Fibroblast of lung (primary cell): ENCODE measurements around the gene CDC42EP2. TPM values are rescaled to one million over a fixed set of nuclear protein-coding genes. Genes with fewer than 3 reads are reported as not detected.

Source experiments
- DNase-seq, 2 donors: peaks; one replicate each; pipeline versions ENCODE4 v3.0.0 to v3.0.0-alpha.2; 2010; ENCODE audit warnings: low read depth in 2 of 2
- H2AFZ ChIP-seq: 2 replicates; pipeline ENCODE4 v1.5.1; 2012; ENCODE audit warnings: low read length, control low read depth, inconsistent platforms
- H3K27ac ChIP-seq: 2 replicates; pipeline ENCODE4 v1.5.1; 2011; ENCODE audit warnings: low read length, control low read depth; ENCODE audit not compliant: insufficient read depth
- H3K27me3 ChIP-seq: 2 replicates; pipeline ENCODE4 v1.5.1; 2011; ENCODE audit warnings: mild to moderate bottlenecking, low read length; ENCODE audit not compliant: control insufficient read depth, insufficient read depth
- H3K36me3 ChIP-seq: 2 replicates; pipeline ENCODE4 v1.5.1; 2011; ENCODE audit warnings: low read length; ENCODE audit not compliant: control insufficient read depth, insufficient read depth
- H3K4me1 ChIP-seq: 2 replicates; pipeline ENCODE4 v1.5.1; 2011; ENCODE audit warnings: low read length; ENCODE audit not compliant: control insufficient read depth, insufficient read depth; ENCODE audit errors: extremely low read depth
- H3K4me2 ChIP-seq: 2 replicates; pipeline ENCODE4 v1.5.1; 2011; ENCODE audit warnings: low read length, control low read depth; ENCODE audit not compliant: insufficient read depth; ENCODE audit errors: extremely low read depth
- H3K4me3 ChIP-seq, 4 experiments: fragments of 200-600 bp in 1 of 4; sonication (generic) in 1 of 4; replicated peaks in 1 of 4; 2 replicates each; pipeline ENCODE4 v1.5.1; 2011 to 2016; ENCODE audit warnings: low read length in 4 of 4, low read depth in 3 of 4, mild to moderate bottlenecking in 3 of 4, control low read depth in 2 of 4, inconsistent platforms in 1 of 4, mixed read lengths in 1 of 4; ENCODE audit not compliant: insufficient read depth in 1 of 4; ENCODE audit errors: control extremely low read depth in 1 of 4
- H3K79me2 ChIP-seq: 2 replicates; pipeline ENCODE4 v1.5.1; 2012; ENCODE audit warnings: mild to moderate bottlenecking, low read length, inconsistent platforms; ENCODE audit not compliant: control insufficient read depth, insufficient read depth
- H3K9ac ChIP-seq: 2 replicates; pipeline ENCODE4 v1.5.1; 2011; ENCODE audit warnings: mild to moderate bottlenecking, low read length, control low read depth; ENCODE audit not compliant: insufficient read depth
- H3K9me3 ChIP-seq: 2 replicates; pipeline ENCODE4 v1.5.1; 2012; ENCODE audit warnings: low read depth, low read length; ENCODE audit not compliant: control insufficient read depth, insufficient read depth
- H4K20me1 ChIP-seq: 2 replicates; pipeline ENCODE4 v1.5.1; 2011; ENCODE audit warnings: low read length; ENCODE audit not compliant: control insufficient read depth, insufficient read depth; ENCODE audit errors: extremely low read depth
- EZH2 ChIP-seq: IDR thresholded peaks from 2 replicates; pipeline ENCODE4 v1.5.1; 2012; ENCODE audit warnings: low read length, control low read depth, mild to moderate bottlenecking; ENCODE audit errors: missing control alignments
- polyA plus RNA-seq, 2 donors: library from polyadenylated mRNA; depleted of rRNA in 1 of 2; stranded (reverse) in 1 of 2; unstranded in 1 of 2; fragments of >200 nt; gene quantifications; 2 replicates each; pipeline ENCODE4 v1.2.1, GENCODE V29; 2011 to 2012; ENCODE audit warnings: missing spikeins in 1 of 2
- total RNA-seq: library from RNA; depleted of rRNA; stranded (reverse); fragments of >200 nt; gene quantifications from 2 replicates; pipeline ENCODE4 v1.2.1, GENCODE V29; 2014
- TF ChIP-seq, protein P1 (sequence below), 2 donors: IDR thresholded peaks in 1 of 2; conservative IDR thresholded peaks in 1 of 2; 1 replicate in 1 of 2; 2 replicates in 1 of 2; pipeline ENCODE4 v1.5.1; 2011 to 2012; ENCODE audit warnings: low read length in 2 of 2, control low read depth in 1 of 2, inconsistent platforms in 1 of 2, low read depth in 1 of 2, mild to moderate bottlenecking in 1 of 2

CDC42EP2 gene
- total and polyA plus RNA-seq, 2 donors (not counting 1 experiment from before 2014, with no cell fraction given), result 25.6 to 48.4 TPM

- no peaks in the 10 kb centered on the region for H3K27me3 ChIP-seq
- H3K9ac ChIP-seq, result peak overlapping the region; percentile 13
- no peak overlapping the region for H2AFZ ChIP-seq
- H3K36me3 ChIP-seq, result peaks cover 28% of the 10 kb centered on the region
- peaks cover 1% of the 10 kb centered on the region for H4K20me1 ChIP-seq
- peaks cover 23% of the 10 kb centered on the region for H3K4me1 ChIP-seq
- peak overlapping the region; percentile 7 for H3K27ac ChIP-seq
- TF ChIP-seq, protein P1, sequence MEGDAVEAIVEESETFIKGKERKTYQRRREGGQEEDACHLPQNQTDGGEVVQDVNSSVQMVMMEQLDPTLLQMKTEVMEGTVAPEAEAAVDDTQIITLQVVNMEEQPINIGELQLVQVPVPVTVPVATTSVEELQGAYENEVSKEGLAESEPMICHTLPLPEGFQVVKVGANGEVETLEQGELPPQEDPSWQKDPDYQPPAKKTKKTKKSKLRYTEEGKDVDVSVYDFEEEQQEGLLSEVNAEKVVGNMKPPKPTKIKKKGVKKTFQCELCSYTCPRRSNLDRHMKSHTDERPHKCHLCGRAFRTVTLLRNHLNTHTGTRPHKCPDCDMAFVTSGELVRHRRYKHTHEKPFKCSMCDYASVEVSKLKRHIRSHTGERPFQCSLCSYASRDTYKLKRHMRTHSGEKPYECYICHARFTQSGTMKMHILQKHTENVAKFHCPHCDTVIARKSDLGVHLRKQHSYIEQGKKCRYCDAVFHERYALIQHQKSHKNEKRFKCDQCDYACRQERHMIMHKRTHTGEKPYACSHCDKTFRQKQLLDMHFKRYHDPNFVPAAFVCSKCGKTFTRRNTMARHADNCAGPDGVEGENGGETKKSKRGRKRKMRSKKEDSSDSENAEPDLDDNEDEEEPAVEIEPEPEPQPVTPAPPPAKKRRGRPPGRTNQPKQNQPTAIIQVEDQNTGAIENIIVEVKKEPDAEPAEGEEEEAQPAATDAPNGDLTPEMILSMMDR (conservative IDR thresholded peaks at IDR 0.05 in 1 of 2, IDR thresholded peaks at IDR 0.05 in 1 of 2; ENCODE audit: low read depth in 1 of 2, low read length in 2 of 2), result no peak
- TF ChIP-seq EZH2, result no peak
- no peak overlapping the region for H3K4me2 ChIP-seq
- H3K4me3 ChIP-seq, result no peak overlapping the region
- DNase-seq, result peak in 1 of 2 donors; percentile 36
- H3K9me3 ChIP-seq, result no peaks in the 10 kb centered on the region
- peaks cover 55% of the 10 kb centered on the region for H3K79me2 ChIP-seq
These were observed 7.3 kb downstream of the CDC42EP2 start for GRCh38 chr11:65321828-65322485.

- peak in 1 of 2 donors; percentile 37 for DNase-seq
- peaks cover 28% of the 10 kb centered on the region for H3K36me3 ChIP-seq
- TF ChIP-seq, protein P1 (conservative IDR thresholded peaks at IDR 0.05 in 1 of 2, IDR thresholded peaks at IDR 0.05 in 1 of 2; ENCODE audit: low read depth in 1 of 2, low read length in 2 of 2), result no peak
- no peak for TF ChIP-seq EZH2
- H4K20me1 ChIP-seq, result peaks cover 1% of the 10 kb centered on the region
- no peak overlapping the region for H3K27ac ChIP-seq
- no peak overlapping the region for H3K9ac ChIP-seq
- no peaks in the 10 kb centered on the region for H3K9me3 ChIP-seq
- H2AFZ ChIP-seq, result no peak overlapping the region
- H3K4me1 ChIP-seq, result peaks cover 22% of the 10 kb centered on the region
- H3K27me3 ChIP-seq, result no peaks in the 10 kb centered on the region
- H3K79me2 ChIP-seq, result peaks cover 38% of the 10 kb centered on the region
- no peak overlapping the region for H3K4me2 ChIP-seq
- H3K4me3 ChIP-seq, result no peak overlapping the region
These were observed 9.1 kb downstream of the CDC42EP2 start for GRCh38 chr11:65323813-65324212.

DNA sequence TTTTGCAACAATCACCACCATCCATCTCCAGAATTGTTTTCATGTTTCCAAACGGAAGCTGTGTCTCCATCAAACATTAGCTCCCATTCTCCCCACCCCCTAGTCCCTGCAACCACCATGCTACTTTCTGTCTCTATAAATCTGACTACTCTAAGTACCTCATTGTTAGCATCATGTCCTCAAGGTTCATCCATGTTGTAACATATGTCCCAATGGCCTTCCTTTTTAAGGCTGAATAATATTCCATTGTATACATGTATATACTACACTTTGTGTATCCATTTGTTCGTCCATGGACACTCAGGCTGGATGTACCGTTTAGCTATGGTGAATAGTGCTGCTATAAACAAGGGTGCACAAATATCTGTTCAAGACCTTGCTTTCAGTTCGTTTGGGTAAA lies 10.8 kb downstream of the CDC42EP2 start:
- Histone ChIP-seq H2AFZ (no peak overlapping the region), H3K79me2 (peaks cover 23% of the 10 kb centered on the region), H3K4me2 (no peak overlapping the region), H3K4me3 (no peak overlapping the region), H3K4me1 (peaks cover 12% of the 10 kb centered on the region), H3K9ac (no peak overlapping the region), H3K27me3 (no peaks in the 10 kb centered on the region), H3K9me3 (no peaks in the 10 kb centered on the region), H4K20me1 (no peaks in the 10 kb centered on the region), H3K27ac (no peak overlapping the region), H3K36me3 (peaks cover 21% of the 10 kb centered on the region)
- TF ChIP-seq EZH2, result no peak
- TF ChIP-seq, protein P1 (conservative IDR thresholded peaks at IDR 0.05 in 1 of 2, IDR thresholded peaks at IDR 0.05 in 1 of 2; ENCODE audit: low read depth in 1 of 2, low read length in 2 of 2), result no peak
- peak in 1 of 2 donors; percentile 43 for DNase-seq
